Trophoblast cell (in vitro differentiated cells and primary cell): ENCODE measurements around the gene BNC1.

Source experiments
- DNase-seq, 2 donors: peaks; one replicate each; pipeline ENCODE4 v3.0.0-alpha.2; 2016
- H2AFZ ChIP-seq: 2 replicates; pipeline ENCODE4 v1.6.1; 2013; ENCODE audit warnings: low read length, moderate library complexity, mild to moderate bottlenecking; ENCODE audit not compliant: insufficient read depth, poor library complexity
- H2AK5ac ChIP-seq: 2 replicates; pipeline ENCODE4 v1.6.1; 2013; ENCODE audit warnings: mild to moderate bottlenecking, low read length
- H2BK120ac ChIP-seq: 2 replicates; pipeline ENCODE4 v1.6.1; 2013; ENCODE audit warnings: low read length, mild to moderate bottlenecking, moderate library complexity; ENCODE audit not compliant: insufficient read depth, poor library complexity
- H2BK12ac ChIP-seq: 2 replicates; pipeline ENCODE4 v1.6.1; 2013; ENCODE audit warnings: mild to moderate bottlenecking, low read length, moderate library complexity
- H2BK5ac ChIP-seq: 2 replicates; pipeline ENCODE4 v1.6.1; 2013; ENCODE audit warnings: low read length, low read depth, moderate library complexity, mild to moderate bottlenecking; ENCODE audit not compliant: poor library complexity
- H3K14ac ChIP-seq: 2 replicates; pipeline ENCODE4 v1.6.1; 2013; ENCODE audit warnings: mild to moderate bottlenecking, low read length
- H3K18ac ChIP-seq: 2 replicates; pipeline ENCODE4 v1.6.1; 2013; ENCODE audit warnings: mild to moderate bottlenecking, low read length
- H3K23ac ChIP-seq: 2 replicates; pipeline ENCODE4 v1.6.1; 2013; ENCODE audit warnings: low read length
- H3K27ac ChIP-seq: 2 replicates; pipeline ENCODE4 v1.5.1; 2013; ENCODE audit warnings: low read depth, mild to moderate bottlenecking, inconsistent platforms, low read length, moderate library complexity
- H3K27me3 ChIP-seq: 2 replicates; pipeline ENCODE4 v1.6.1; 2013; ENCODE audit warnings: inconsistent platforms, mild to moderate bottlenecking, low read length, moderate library complexity; ENCODE audit not compliant: insufficient read depth
- H3K36me3 ChIP-seq, 2 experiments: 1 replicate in 1 of 2; 2 replicates in 1 of 2; pipeline ENCODE4 v1.6.1; 2013; ENCODE audit warnings: low read length in 2 of 2, mild to moderate bottlenecking in 2 of 2, moderate library complexity in 1 of 2; ENCODE audit not compliant: insufficient read depth in 2 of 2, control insufficient read depth in 1 of 2
- H3K4ac ChIP-seq: 2 replicates; pipeline ENCODE4 v1.6.1; 2013; ENCODE audit warnings: low read depth, mild to moderate bottlenecking, low read length, moderate library complexity
- H3K4me1 ChIP-seq, 2 experiments: 1 replicate in 1 of 2; 2 replicates in 1 of 2; pipeline ENCODE4 v1.6.1; 2013; ENCODE audit warnings: low read length in 2 of 2, mild to moderate bottlenecking in 2 of 2, moderate library complexity in 1 of 2; ENCODE audit not compliant: insufficient read depth in 2 of 2, control insufficient read depth in 1 of 2
- H3K4me2 ChIP-seq: 2 replicates; pipeline ENCODE4 v1.6.1; 2013; ENCODE audit warnings: inconsistent platforms, mild to moderate bottlenecking, low read length, moderate library complexity
- H3K4me3 ChIP-seq: 2 replicates; pipeline ENCODE4 v1.5.1; 2013; ENCODE audit warnings: mild to moderate bottlenecking, low read depth, low read length, inconsistent platforms
- H3K79me1 ChIP-seq: one replicate; pipeline ENCODE4 v1.6.1; 2013; ENCODE audit warnings: low read length
- H3K79me2 ChIP-seq: 2 replicates; pipeline ENCODE4 v1.6.1; 2013; ENCODE audit warnings: low read length, mild to moderate bottlenecking; ENCODE audit not compliant: control insufficient read depth, insufficient read depth, poor library complexity
- H3K9ac ChIP-seq: 2 replicates; pipeline ENCODE4 v1.6.1; 2013; ENCODE audit warnings: mild to moderate bottlenecking, low read length
- H3K9me3 ChIP-seq: 2 replicates; pipeline ENCODE4 v1.6.1; 2013; ENCODE audit warnings: low read depth, mild to moderate bottlenecking, control low read depth, inconsistent platforms, low read length; ENCODE audit not compliant: insufficient read depth
- H4K12ac ChIP-seq: 2 replicates; pipeline ENCODE4 v1.6.1; 2013; ENCODE audit warnings: low read depth, mild to moderate bottlenecking, low read length, moderate library complexity
- H4K8ac ChIP-seq: 2 replicates; pipeline ENCODE4 v1.6.1; 2013; ENCODE audit warnings: low read depth, mild to moderate bottlenecking, low read length, moderate library complexity
- H4K91ac ChIP-seq: one replicate; pipeline ENCODE4 v1.6.1; 2013; ENCODE audit warnings: low read depth, mild to moderate bottlenecking, low read length, moderate library complexity
- WGBS: extraction: QIAGEN DNeasy Blood & Tissue Kit; methylation state at CpG from one replicate; pipeline ENCODE4 v1.1.7; 2013; ENCODE audit warnings: missing lambda C conversion rate; ENCODE audit not compliant: insufficient read length, insufficient coverage; ENCODE audit errors: extremely low coverage; 5-methylcytosine and 5-hydroxymethylcytosine counted together

Gene BNC1

GRCh38 chr15:83304861-83305703 is 20.6 kb upstream of the BNC1 start:
- Histone ChIP-seq H2AK5ac (no peak overlapping the region), H3K79me2 (no peaks in the 10 kb centered on the region), H4K8ac (peak overlapping the region; percentile 31), H3K14ac (peak overlapping the region; percentile 10), H3K79me1 (peaks cover 16% of the 10 kb centered on the region), H3K36me3 (no peaks in the 10 kb centered on the region), H2BK12ac (peak overlapping the region; percentile 59), H2BK120ac (peak overlapping the region; percentile 64), H3K23ac (no peak overlapping the region), H3K4me3 (no peak overlapping the region), H3K9me3 (no peaks in the 10 kb centered on the region), H2BK5ac (peak overlapping the region; percentile 24), H4K91ac (peak overlapping the region; percentile 77), H3K9ac (peak overlapping the region; percentile 53), H3K4ac (no peak overlapping the region), H2AFZ (no peak overlapping the region), H4K12ac (no peak overlapping the region), H3K18ac (peak overlapping the region; percentile 7), H3K27me3 (no peaks in the 10 kb centered on the region), H3K27ac (peak overlapping the region; percentile 95), H3K4me1 (peaks cover 10 to 16% of the 10 kb centered on the region in 2 experiments), H3K4me2 (peak overlapping the region; percentile 53)
- DNase-seq, result peak in 1 of 2 donors; percentile 16
- WGBS, result no CpG with 5 or more reads among the region's 10 CpGs

DNA sequence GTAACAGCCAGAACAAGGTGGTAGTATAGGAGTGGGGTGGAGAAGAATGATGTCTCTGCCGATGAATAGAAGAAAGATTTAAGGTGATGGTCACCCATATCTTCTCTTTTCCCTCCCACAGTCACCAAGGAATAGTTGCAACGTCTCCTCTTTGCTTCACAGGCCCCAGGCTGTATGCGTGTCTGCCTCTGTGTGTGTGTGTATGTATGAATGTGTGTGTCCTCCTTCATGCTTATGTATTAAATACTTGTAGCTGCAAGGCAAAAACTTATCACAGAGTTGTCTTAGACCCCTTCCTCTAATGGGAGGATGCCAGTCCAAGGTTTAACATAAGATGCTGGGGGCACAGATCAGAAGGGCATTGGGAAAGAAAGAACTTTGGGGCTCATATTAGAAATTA is 19.1 kb upstream of the BNC1 start:
- H2AFZ ChIP-seq, result no peak overlapping the region
- peaks cover 16% of the 10 kb centered on the region for H3K79me1 ChIP-seq
- H2BK12ac ChIP-seq, result peak overlapping the region; percentile 68
- no peak overlapping the region for H3K4me3 ChIP-seq
- H2AK5ac ChIP-seq, result no peak overlapping the region
- DNase-seq, result no peak
- H3K4me2 ChIP-seq, result no peak overlapping the region
- WGBS, result no CpG with 5 or more reads among the region's 3 CpGs
- H3K27ac ChIP-seq, result no peak overlapping the region
- H3K27me3 ChIP-seq, result no peaks in the 10 kb centered on the region
- H3K9me3 ChIP-seq, result no peaks in the 10 kb centered on the region
- no peaks in the 10 kb centered on the region for H3K79me2 ChIP-seq
- H4K8ac ChIP-seq, result no peak overlapping the region
- no peak overlapping the region for H3K9ac ChIP-seq
- no peak overlapping the region for H2BK120ac ChIP-seq
- H3K4ac ChIP-seq, result no peak overlapping the region
- peak overlapping the region; percentile 65 for H2BK5ac ChIP-seq
- no peaks in the 10 kb centered on the region for H3K36me3 ChIP-seq
- H3K4me1 ChIP-seq, result peaks cover 9 to 14% of the 10 kb centered on the region in 2 experiments
- no peak overlapping the region for H3K18ac ChIP-seq
- H3K14ac ChIP-seq, result no peak overlapping the region
- H4K12ac ChIP-seq, result no peak overlapping the region
- H4K91ac ChIP-seq, result no peak overlapping the region
- no peak overlapping the region for H3K23ac ChIP-seq

GRCh38 chr15:83300826-83301225 is 16.4 kb upstream of the BNC1 start:
- Histone ChIP-seq H4K12ac (no peak overlapping the region), H3K79me1 (peaks cover 11% of the 10 kb centered on the region), H2AFZ (no peak overlapping the region), H4K8ac (no peak overlapping the region), H3K18ac (no peak overlapping the region), H3K4ac (no peak overlapping the region), H3K23ac (no peak overlapping the region), H3K4me2 (no peak overlapping the region), H3K14ac (no peak overlapping the region), H3K4me1 (peaks cover 6 to 10% of the 10 kb centered on the region in 2 experiments), H3K4me3 (no peak overlapping the region), H3K9ac (no peak overlapping the region), H2BK12ac (no peak overlapping the region), H3K79me2 (no peaks in the 10 kb centered on the region), H3K9me3 (no peaks in the 10 kb centered on the region), H4K91ac (no peak overlapping the region), H2BK120ac (no peak overlapping the region), H2BK5ac (no peak overlapping the region), H3K36me3 (no peaks in the 10 kb centered on the region), H2AK5ac (no peak overlapping the region), H3K27ac (no peak overlapping the region), H3K27me3 (no peaks in the 10 kb centered on the region)
- WGBS, result no CpG with 5 or more reads among the region's 1 CpG
- DNase-seq, result no peak

- H3K9ac ChIP-seq, result no peak overlapping the region
- H4K12ac ChIP-seq, result no peak overlapping the region
- no peak overlapping the region for H4K91ac ChIP-seq
- no peak overlapping the region for H3K18ac ChIP-seq
- no peak overlapping the region for H2AFZ ChIP-seq
- H3K36me3 ChIP-seq, result no peaks in the 10 kb centered on the region
- no peaks in the 10 kb centered on the region for H3K27me3 ChIP-seq
- H3K79me1 ChIP-seq, result no peaks in the 10 kb centered on the region
- no peak overlapping the region for H3K4me2 ChIP-seq
- H3K27ac ChIP-seq, result no peak overlapping the region
- H3K14ac ChIP-seq, result no peak overlapping the region
- H2BK12ac ChIP-seq, result no peak overlapping the region
- no peak overlapping the region for H4K8ac ChIP-seq
- H3K79me2 ChIP-seq, result no peaks in the 10 kb centered on the region
- no peak overlapping the region for H3K4me3 ChIP-seq
- no CpG with 5 or more reads among the region's 3 CpGs for WGBS
- no peaks in the 10 kb centered on the region for H3K9me3 ChIP-seq
- DNase-seq, result no peak
- H3K4me1 ChIP-seq, result no peaks in the 10 kb centered on the region
- H3K23ac ChIP-seq, result no peak overlapping the region
- no peak overlapping the region for H3K4ac ChIP-seq
- H2AK5ac ChIP-seq, result no peak overlapping the region
- no peak overlapping the region for H2BK5ac ChIP-seq
- H2BK120ac ChIP-seq, result no peak overlapping the region
These were observed 15.0 kb upstream of the BNC1 start for GRCh38 chr15:83299462-83299861.
